ENCODE measurements around the gene RPN2.

DNA sequence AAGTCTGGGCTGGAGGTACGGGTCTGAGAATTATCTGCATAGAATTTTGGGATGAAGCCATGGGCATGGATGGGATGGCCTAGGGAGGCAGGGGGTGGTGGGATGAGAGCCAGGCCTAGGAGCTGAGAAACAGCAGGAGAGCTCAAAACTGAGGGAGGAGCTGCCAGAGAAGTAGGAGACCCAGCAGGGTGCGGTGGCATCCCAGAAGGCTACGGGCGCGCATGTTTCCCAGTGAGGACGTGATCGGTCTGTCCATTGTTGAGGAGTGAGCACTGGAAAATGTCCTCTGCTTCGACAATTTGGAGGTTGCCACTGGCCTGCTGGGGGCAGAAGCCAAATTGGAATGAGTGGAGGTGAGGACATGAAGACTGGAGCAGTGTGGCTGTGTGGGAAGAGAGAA, 14.7 kb downstream of the RPN2 start:
- TF ChIP-seq SIN3A (IDR thresholded peaks at IDR 0.05; ENCODE audit: low read depth) = no peak
- TF ChIP-seq, protein P1, sequence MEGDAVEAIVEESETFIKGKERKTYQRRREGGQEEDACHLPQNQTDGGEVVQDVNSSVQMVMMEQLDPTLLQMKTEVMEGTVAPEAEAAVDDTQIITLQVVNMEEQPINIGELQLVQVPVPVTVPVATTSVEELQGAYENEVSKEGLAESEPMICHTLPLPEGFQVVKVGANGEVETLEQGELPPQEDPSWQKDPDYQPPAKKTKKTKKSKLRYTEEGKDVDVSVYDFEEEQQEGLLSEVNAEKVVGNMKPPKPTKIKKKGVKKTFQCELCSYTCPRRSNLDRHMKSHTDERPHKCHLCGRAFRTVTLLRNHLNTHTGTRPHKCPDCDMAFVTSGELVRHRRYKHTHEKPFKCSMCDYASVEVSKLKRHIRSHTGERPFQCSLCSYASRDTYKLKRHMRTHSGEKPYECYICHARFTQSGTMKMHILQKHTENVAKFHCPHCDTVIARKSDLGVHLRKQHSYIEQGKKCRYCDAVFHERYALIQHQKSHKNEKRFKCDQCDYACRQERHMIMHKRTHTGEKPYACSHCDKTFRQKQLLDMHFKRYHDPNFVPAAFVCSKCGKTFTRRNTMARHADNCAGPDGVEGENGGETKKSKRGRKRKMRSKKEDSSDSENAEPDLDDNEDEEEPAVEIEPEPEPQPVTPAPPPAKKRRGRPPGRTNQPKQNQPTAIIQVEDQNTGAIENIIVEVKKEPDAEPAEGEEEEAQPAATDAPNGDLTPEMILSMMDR (IDR thresholded peaks at IDR 0.05 in 2 of 3, conservative IDR thresholded peaks at IDR 0.05 in 1 of 3; ENCODE audit: borderline replicate concordance in 1 of 3, insufficient read depth in 1 of 3, low read depth in 2 of 3, low read length in 2 of 3) = no peak
- no peak for TF ChIP-seq EGR1 (IDR thresholded peaks at IDR 0.05; ENCODE audit: low read depth)
- TF ChIP-seq, protein P2, sequence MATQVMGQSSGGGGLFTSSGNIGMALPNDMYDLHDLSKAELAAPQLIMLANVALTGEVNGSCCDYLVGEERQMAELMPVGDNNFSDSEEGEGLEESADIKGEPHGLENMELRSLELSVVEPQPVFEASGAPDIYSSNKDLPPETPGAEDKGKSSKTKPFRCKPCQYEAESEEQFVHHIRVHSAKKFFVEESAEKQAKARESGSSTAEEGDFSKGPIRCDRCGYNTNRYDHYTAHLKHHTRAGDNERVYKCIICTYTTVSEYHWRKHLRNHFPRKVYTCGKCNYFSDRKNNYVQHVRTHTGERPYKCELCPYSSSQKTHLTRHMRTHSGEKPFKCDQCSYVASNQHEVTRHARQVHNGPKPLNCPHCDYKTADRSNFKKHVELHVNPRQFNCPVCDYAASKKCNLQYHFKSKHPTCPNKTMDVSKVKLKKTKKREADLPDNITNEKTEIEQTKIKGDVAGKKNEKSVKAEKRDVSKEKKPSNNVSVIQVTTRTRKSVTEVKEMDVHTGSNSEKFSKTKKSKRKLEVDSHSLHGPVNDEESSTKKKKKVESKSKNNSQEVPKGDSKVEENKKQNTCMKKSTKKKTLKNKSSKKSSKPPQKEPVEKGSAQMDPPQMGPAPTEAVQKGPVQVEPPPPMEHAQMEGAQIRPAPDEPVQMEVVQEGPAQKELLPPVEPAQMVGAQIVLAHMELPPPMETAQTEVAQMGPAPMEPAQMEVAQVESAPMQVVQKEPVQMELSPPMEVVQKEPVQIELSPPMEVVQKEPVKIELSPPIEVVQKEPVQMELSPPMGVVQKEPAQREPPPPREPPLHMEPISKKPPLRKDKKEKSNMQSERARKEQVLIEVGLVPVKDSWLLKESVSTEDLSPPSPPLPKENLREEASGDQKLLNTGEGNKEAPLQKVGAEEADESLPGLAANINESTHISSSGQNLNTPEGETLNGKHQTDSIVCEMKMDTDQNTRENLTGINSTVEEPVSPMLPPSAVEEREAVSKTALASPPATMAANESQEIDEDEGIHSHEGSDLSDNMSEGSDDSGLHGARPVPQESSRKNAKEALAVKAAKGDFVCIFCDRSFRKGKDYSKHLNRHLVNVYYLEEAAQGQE (IDR thresholded peaks at IDR 0.05; ENCODE audit: low read depth) = no peak

Measured in HCT116 (cell line).